IPS-18c (cell line): ENCODE data around the gene CAMK2A.

Experiments used
- H3K4me3 ChIP-seq: 2 replicates; pipeline ENCODE4 v1.7.0; 2013; ENCODE audit warnings: low read depth, mild to moderate bottlenecking, low read length, moderate library complexity; ENCODE audit not compliant: insufficient read depth
- H3K9me3 ChIP-seq: one replicate; pipeline ENCODE4 v1.6.1; 2013; ENCODE audit warnings: mild to moderate bottlenecking, low read length, moderate library complexity; ENCODE audit not compliant: control insufficient read depth, insufficient read depth

The CAMK2A gene

DNA sequence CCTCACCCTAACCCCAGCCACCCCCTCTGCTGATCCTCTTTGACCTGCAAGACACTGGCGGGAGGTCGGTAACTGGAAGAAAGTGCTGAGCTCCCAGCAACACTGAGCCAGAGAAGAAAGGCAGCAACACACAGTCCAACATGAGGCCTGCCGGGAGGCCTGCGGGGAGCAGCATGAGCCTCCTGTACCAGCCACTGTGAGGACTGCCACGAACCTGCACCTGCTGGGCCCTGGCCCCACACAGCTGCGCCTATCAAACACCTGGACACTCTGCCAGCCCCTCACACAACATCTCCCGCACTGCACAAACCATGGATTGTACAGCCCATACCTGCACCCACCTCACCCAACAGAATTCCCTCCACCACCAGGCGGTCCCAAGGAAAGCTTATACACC is 18.3 kb downstream of the CAMK2A start:
- H3K4me3 ChIP-seq, result no peak overlapping the region
- no peaks in the 10 kb centered on the region for H3K9me3 ChIP-seq

- H3K4me3 ChIP-seq, result no peak overlapping the region; the same call in 1 of the 2 replicates
- no peaks in the 10 kb centered on the region for H3K9me3 ChIP-seq
Observed at GRCh38 chr5:150270541-150271295, 18.9 kb downstream of the CAMK2A start.

GRCh38 chr5:150266871-150267291 is 22.7 kb downstream of the CAMK2A start:
- H3K4me3 ChIP-seq, result no peak overlapping the region

GRCh38 chr5:150265870-150266383 is 23.6 kb downstream of the CAMK2A start:
- H3K9me3 ChIP-seq, result no peaks in the 10 kb centered on the region
- H3K4me3 ChIP-seq, result no peak overlapping the region

More at GRCh38 chr5:150266871-150267291, 22.7 kb downstream of the CAMK2A start:
- no peaks in the 10 kb centered on the region for H3K9me3 ChIP-seq

GRCh38 chr5:150264667-150265603 is 24.6 kb downstream of the CAMK2A start:
- Histone ChIP-seq H3K9me3 (no peaks in the 10 kb centered on the region), H3K4me3 (no peak overlapping the region; the same call in 1 of the 2 replicates)

DNA sequence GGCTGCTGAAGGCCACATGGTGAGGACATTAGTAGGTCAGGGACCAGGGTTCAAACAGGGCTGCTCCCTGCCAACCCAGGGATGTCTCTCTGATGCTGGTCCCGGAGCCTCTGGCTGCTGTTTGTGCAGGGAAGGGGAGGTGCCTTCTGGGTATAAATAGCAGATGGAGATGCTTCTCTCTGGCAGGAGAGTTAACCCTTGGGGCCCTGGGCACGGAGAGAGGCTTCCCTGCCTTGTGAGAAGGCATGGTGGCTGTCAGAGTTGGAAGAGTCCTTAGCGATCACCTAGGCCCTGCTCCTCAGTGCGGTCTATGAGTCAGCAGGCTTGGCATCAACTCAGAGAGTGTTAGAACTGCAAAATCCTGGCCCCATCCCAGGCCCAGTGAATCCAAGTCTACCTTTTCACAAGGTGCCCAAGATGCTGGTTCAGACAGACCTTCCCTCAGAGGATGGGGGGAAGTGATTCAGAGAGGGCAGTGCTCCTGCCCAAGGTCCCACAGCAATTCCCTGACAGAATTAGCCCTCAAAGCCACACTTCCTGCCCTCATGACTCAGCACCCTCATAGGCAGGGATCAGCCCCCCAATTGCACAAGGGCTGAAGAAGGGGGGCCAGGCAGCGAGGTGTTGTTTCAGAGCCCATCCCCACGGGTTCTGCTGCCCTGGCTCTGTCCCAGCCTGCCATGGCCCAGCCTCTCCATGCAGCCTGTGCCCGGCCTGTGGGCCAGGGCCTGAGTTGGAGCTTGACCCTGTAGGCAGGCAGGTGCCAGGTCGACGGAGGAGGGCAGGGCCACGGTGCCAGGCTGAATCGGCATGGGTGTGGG is 25.6 kb downstream of the CAMK2A start:
- Histone ChIP-seq H3K9me3 (no peaks in the 10 kb centered on the region), H3K4me3 (no peak overlapping the region)

DNA sequence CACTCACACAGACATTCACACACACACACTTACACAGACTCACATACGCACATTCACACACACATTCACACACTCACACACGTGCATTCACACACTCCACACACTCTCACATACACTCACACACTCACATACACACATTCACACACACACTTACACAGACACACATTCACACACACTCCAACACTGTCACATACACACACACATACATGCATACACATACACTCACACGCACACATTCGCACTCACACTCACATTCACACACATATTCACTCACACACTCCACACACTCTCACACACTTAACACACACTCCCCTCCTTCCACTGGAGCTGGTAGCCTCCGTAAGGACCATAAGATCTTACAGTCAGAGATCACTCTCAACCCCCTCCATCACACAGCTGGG is 26.2 kb downstream of the CAMK2A start:
- Histone ChIP-seq H3K9me3 (no peaks in the 10 kb centered on the region), H3K4me3 (no peak overlapping the region)

DNA sequence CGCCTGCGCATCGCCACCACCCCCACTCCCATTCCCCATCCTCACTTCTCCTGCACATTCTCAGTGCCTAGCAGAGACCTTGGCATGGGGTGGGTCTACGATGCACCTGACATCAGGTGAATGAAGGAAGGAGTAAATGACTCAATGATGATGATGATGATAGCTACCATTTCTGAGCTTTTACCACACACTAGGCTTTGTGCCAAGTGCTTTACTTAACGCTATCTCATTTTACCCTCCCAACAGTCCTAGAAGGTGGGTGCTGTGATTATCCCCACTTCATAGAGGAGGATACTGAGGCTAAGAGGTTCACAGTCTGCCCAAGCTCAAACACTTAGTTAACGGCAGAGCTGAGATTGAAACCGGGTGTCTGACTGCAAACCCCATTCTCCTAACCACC is 27.1 kb downstream of the CAMK2A start:
- H3K4me3 ChIP-seq, result no peak overlapping the region

DNA sequence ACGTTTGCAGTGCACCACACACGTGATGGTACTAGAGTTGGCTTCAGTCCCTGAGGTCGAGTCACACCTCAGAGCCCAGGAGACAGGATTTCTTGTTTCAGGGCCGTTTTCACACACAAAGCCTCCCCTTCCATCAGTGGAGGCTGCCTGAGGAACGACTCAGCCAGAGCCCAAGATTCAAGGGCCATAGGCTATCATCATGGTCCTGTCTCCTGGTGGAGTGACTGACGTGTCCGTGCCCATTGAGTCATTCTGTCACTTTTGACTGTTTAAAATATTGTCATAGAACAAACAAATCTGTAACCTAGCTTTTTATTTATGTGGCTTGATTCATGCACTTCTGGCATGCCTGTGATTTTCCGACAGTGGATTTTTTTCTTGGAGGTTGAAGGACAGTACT is 28.3 kb downstream of the CAMK2A start:
- no peaks in the 10 kb centered on the region for H3K9me3 ChIP-seq
- no peak overlapping the region for H3K4me3 ChIP-seq

More for the DNA sequence above, 27.1 kb downstream of the CAMK2A start:
- no peaks in the 10 kb centered on the region for H3K9me3 ChIP-seq

DNA sequence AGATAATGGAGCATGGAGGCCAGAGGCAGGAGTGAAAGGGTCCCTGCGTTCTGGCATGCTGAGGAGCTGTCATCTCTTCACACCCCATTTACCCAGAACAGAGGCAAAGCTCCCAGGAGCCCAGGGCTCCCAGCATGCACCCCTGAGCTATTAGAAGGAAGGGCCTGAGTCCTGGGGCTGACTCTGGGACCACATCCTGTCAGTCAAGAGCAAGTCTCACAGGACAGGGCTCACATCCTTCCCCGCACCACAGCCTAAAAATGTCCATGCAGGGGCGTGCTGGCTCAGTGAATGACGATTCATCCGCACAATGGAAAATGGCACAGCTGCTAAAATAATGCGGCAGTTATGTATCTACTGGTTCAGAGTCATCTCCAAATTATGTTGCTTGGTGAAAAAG is 31.4 kb downstream of the CAMK2A start:
- Histone ChIP-seq H3K4me3 (no peak overlapping the region), H3K9me3 (no peaks in the 10 kb centered on the region)

DNA sequence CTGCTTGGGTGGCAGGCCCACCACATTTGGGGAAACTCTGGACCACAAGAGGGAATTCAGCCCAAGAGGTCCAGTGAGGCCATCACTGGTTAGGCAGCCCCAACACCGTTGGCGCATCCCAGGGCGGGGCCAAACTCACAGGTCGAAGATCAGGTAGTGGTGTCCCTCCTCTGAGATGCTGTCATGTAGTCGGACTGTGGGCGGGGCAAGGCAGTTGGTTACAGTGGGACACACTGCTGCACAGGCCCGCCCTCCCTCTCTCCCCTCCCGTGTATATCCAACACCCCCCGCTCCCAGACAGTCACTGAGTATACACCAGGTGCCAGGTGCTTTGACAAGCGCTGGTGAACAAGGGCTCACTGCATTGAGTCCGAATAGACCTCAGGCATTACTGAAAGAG is 32.1 kb downstream of the CAMK2A start:
- Histone ChIP-seq H3K9me3 (no peaks in the 10 kb centered on the region), H3K4me3 (no peak overlapping the region)

DNA sequence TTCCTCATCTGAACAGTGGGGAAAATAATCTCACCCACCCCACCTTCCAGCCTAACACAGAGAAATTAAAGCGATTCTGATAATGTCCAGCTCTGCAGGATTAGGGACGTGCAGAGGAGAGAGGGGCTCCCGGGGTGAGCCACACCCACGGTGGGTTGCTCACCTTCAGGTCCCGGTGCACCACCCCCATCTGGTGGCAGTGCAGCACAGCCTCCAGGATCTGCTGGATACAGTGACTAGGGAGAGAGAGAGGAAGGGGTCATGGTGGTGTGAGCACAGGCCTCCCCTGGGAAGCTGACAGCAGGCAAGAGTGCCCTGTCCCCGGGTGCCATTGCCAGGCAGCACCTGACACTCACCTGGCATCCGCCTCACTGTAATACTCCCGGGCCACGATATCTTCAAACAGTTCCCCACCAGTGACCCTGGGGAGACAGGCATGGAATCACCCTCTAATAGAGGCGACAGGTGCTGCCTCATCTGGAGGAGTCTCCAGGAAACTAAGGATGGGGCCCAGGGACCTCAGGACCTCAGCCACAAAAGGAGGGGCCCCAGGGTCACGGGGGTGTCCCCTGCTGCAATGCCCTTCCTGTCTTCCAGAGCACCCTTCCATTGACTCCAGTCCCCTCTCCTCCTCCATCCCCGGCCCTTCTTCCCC is 33.0 kb downstream of the CAMK2A start:
- no peaks in the 10 kb centered on the region for H3K9me3 ChIP-seq
- no peak overlapping the region for H3K4me3 ChIP-seq

DNA sequence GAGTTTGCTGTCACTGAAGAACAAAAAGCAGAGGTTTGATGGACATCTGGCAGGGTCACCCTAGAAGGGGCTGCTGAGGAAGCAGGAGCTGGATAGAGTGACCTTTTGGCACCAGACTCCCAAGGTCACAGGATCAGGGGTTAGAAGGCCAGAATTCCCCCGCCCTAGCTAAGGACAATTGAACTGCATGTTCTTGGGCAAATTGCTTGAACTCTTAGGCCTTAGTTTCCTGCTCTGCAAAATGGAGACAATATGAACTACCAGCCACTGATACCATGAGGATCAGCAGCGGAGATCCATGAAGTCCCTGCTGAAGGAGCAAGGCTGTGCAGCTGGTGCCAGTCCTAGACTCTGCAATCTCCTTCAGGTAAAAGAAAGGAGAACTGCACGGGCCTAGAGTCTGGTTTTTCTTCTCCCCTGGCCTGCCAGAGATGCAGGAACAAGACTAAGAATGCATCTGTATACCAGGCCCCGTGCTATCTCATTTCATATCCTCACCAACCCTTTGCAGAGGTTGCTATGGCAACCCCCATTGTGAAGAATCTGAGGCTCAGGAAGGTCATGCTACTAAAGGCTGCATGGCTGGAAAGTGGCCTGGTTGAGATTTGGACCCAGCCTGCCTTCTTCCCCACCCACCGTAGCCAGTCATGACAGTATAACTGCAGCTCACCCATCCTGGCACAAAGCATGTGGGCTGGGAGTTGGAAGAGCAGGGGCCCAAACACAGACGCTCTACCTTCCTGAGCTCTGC is 33.7 kb downstream of the CAMK2A start:
- Histone ChIP-seq H3K9me3 (no peaks in the 10 kb centered on the region), H3K4me3 (no peak overlapping the region)

DNA sequence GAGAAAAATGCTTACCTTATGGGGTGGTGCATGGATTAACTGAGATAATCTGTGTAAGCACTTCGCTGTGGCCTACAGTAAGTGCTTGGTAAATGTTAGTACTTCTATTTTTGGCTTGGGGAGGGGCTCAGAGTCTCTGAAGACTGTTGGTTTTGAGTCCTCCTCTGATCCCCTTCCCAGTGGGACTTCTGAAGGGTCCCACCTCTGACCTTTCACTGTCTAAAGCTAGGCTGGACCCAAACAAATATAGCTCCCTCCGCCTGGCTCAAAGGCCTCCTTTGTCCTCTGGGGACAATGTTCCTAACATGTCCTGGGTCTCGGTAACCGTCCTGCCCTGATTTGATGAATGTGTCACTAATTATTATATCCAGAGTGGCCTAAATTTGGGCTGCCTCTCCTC is 34.8 kb downstream of the CAMK2A start:
- peaks cover 3% of the 10 kb centered on the region for H3K9me3 ChIP-seq
- no peak overlapping the region for H3K4me3 ChIP-seq

DNA sequence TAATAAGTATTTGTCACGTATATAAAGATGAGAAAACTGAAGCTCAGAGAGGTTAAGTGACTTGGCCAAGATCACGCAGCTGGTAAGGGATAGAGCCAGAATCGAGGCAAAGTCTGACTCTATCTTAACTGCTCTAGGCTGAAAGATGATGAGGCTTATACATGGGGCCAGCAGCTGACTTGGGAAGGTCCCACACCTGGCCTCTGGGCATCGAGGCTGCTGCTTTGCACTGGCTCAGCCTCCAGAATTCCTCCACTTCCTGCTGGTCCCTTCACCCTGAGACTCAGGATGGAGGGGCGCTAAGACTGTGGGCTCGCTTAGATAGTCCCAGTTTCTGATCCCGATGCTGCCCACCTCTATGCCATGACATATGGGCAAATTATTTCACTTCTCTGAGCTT is 35.2 kb downstream of the CAMK2A start:
- no peak overlapping the region for H3K4me3 ChIP-seq
- peaks cover 3% of the 10 kb centered on the region for H3K9me3 ChIP-seq
